Measurements from ENCODE around the gene PARP8.
"Not testable (repeated sequence)": the region's sequence is repeated elsewhere in the genome, so short reads cannot be mapped to it uniquely, and the experiment has no call there.

The PARP8 gene

DNA sequence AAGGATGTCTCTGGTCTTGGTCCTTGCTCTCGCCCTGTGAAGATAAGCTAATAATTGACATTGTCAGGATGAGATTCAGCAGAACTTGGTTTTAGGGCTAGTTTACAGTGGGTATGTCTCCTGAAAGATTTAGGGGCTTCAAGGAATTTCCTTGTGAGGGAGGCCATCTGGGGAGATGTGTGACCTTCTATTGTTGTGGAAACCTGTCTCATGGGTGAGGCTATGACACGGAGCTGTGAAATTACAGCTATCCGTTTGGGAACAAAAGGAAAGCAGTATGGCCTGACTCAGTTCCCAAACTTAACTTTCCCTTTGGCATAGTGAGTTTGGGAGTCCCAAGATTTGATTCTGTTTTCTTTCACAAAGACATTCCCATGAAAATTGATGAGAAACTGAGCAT is 142.0 kb downstream of the PARP8 start:
- H3K4me3 ChIP-seq (ENCODE audit: low read length) = no peak overlapping the region
- TF ChIP-seq ZNF274 (IDR thresholded peaks at IDR 0.05; ENCODE audit: low read depth, low read length) = no peak

DNA sequence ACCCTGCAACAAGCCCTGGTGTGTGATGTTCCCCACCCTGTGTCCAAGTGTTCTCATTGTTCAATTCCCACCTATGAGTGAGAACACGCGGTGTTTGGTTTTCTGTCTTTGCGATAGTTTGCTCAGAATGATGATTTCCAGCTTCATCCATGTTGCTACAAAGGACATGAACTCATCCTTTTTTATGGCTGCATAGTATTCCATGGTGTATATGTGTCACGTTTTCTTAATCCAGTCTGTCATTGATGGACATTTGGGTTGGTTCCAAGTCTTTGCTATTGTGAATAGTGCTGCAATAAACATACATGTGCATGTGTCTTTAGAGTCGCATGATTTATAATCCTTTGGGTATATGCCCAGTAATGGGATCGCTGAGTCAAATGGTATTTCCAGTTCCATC is 145.3 kb downstream of the PARP8 start:
- not testable (repeated sequence) for H3K4me3 ChIP-seq (ENCODE audit: low read length)

DNA sequence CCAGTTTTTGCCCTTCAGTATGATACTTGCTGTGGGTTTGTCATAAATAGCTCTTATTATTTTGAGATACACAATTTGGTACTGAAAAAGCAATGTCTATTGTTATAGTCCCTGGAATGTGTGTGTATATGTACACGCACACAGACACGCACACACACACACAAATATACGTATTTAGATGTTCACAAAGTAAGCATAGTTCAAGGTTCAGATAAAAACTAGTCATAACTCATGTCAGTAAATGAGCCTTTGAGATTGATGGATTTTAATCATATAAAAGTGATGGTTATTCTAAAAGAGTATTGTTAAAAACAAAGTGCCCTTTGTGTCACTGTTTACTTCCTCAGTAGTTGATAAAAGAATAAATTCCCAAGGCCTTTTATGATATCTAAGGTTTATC is 147.3 kb downstream of the PARP8 start:
- H3K4me3 ChIP-seq (ENCODE audit: low read length) = no peak overlapping the region
- TF ChIP-seq ZNF274 (IDR thresholded peaks at IDR 0.05; ENCODE audit: low read depth, low read length) = no peak

DNA sequence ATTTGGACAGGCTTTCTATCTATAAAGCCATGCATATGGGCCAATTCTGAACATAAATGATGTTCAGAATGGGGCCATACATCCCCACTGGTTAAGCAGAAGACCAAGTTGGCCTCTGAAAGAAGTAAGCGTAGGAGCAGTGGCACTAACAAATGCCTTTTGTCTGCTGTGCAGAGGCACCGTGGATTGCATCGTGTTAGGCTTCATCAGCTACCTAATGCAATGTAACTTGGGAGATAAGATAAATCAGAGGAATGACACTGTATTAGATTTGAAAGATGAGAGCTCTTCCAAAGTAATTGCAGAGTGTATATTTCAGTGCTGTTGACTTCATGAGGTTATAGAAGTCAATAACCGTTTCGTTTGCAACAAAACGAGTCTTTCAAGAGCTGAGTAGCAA is 148.1 kb downstream of the PARP8 start:
- no peak overlapping the region for H3K4me3 ChIP-seq (ENCODE audit: low read length)
- no peak for TF ChIP-seq ZNF274 (IDR thresholded peaks at IDR 0.05; ENCODE audit: low read depth, low read length)

DNA sequence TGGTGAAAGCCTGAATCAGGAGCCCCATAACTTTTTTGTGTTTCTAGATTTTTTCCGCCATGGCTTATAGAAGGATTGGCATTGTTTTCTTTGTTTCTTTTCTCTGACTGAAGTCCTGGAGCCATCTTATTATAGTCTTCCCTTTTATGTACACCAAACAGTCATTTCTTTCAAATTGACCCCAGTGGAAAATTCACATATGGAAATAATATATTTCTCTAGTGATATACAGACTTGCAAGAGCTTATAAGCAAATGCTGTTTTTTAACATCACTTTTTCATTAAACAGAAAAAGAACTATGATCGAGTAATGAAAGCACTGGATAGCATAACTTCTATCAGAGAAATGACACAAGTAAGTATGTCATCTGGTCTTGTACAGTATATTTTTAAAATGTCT is 155.6 kb downstream of the PARP8 start:
- no peak overlapping the region for H3K4me3 ChIP-seq (ENCODE audit: low read length)
- no peak for TF ChIP-seq ZNF274 (IDR thresholded peaks at IDR 0.05; ENCODE audit: low read depth, low read length)

DNA sequence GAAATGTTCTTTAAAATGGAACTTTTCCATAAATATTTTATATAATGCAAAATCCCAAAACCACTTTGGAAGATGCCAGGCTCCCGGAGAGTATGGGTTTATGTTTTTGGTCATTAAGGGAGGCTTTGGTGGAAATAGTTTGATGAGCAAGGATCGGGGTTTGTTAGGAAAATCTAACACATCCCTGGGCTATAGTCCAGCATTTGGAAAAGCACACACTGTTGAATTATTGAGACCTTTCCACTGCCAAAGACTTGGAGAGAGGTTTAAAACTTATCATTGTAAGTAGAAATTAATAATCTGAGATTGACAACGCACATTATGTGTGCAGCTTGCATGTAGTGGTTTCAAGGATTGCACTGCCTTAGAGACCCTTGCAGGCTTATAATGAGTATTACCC is 156.3 kb downstream of the PARP8 start:
- no peak overlapping the region for H3K4me3 ChIP-seq (ENCODE audit: low read length)
- TF ChIP-seq ZNF274 (IDR thresholded peaks at IDR 0.05; ENCODE audit: low read depth, low read length) = no peak

DNA sequence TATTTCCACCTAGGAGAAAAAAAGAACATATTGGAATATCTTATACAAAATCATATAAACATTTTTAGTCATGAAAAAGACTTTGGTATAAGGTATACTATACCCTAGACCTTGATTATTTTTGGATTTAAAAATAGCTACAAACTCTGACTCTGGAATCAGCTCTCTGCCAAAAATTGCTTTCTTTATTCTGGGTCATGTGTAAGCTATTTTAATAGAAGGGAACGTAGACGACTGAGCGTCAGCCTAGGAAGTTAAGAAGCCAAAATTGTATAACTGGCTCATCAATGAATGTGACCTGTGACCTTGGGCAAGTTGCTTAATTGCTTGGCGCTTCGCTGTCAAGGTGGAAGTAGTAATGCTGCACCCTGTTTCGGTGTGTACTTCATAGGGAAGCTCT is 157.1 kb downstream of the PARP8 start:
- TF ChIP-seq ZNF274 (IDR thresholded peaks at IDR 0.05; ENCODE audit: low read depth, low read length) = no peak
- no peak overlapping the region for H3K4me3 ChIP-seq (ENCODE audit: low read length)

DNA sequence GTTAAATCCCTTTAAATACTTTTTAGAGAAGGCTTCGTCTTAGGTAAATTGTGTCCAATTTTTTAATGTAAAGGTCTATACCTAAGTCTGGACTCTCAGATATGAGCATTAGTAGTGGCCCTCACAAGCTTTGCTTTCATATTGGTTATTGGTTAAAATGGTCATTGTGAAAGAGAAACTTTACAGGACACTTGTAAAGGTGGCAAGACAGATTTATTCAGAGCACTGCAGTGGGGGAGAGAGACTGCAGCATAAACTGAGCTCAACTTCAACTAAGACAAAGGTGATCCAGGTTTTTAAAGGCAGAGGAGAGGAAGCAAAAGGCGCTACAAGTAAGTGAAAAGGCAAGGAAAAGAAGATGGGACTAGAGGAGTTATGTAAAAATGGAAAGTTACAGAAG is 157.7 kb downstream of the PARP8 start:
- TF ChIP-seq ZNF274 (IDR thresholded peaks at IDR 0.05; ENCODE audit: low read depth, low read length) = no peak
- H3K4me3 ChIP-seq (ENCODE audit: low read length) = no peak overlapping the region

DNA sequence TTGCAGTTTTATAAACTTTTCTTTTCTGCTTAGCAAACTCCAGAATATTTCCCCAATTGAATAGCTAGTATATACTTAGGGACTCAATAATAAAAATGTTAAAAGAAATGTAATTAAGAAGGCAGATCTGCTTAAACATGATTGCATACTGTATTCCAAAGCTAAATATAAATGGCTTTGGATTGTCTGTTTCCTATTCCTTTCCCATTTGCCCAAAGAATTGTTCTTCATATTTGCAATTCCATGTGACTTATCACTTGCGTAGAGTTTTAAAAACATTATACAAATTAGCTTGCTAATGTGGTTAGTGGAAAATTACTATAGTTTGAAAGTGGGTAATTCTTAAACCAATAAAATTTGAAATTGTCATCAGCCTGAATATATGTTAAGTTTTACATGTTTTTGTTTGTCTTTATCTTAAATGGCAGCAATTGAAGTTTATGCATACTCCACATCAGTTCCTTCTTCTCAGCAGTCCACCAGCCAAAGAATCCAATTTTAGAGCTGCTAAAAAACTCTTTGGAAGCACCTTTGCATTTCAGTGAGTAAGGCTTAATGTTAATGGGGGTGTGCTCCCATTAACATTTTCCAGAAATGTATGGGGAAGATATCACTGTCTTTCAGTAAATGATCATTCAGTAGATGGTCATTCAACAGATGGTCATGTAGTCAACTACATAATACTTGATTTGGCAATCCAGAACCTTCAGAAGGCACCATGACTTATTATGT is 161.2 kb downstream of the PARP8 start:
- no peak for TF ChIP-seq ZNF274 (IDR thresholded peaks at IDR 0.05; ENCODE audit: low read depth, low read length)
- no peak overlapping the region for H3K4me3 ChIP-seq (ENCODE audit: low read length)

DNA sequence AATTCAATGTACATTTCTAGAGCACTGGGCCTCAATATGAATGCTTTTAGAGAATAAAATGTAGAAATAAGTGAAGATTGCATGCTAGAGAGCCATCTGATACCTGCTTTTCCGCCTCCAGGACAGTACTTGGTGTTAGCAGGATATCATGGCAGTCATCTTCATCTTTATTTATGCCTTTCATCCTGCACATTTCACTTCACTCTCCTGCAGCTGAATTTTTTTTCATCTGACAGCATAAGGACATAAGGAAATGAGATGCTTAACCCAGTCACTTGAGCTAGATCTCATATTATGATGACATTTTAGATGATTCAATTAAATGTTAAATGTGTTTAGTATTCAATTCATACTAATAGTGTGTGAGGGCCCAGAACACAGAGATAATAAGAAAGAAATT is 162.6 kb downstream of the PARP8 start:
- TF ChIP-seq ZNF274 (IDR thresholded peaks at IDR 0.05; ENCODE audit: low read depth, low read length) = no peak
- H3K4me3 ChIP-seq (ENCODE audit: low read length) = no peak overlapping the region

DNA sequence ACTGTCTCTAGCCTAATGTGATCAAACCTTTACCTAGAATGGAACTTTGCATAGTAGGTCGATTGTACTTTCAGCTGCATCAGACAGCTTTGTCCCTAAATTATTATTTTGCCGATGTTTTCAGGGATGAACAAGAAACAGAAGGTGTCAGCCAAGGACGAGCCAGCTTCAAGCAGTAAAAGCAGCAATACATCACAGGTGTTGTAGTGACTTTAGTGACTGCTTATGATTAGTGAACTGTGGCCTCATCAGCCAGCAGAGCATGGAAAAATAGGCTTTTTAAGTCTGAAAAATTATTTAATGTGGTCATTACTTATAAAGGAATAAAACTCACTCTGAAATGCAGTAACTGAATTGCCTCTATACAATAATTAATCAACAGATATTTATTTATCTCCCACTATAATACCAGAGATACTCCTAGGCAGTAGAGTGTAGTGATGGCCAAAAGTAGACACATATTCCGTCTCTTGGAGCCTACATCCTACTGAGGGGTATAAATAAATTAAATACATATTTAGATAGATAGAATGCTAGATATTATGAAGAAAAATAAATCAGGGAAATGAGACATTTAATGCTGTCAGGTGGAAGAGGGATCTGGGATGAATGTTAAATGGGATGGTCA is 166.3 kb downstream of the PARP8 start:
- no peak for TF ChIP-seq ZNF274 (IDR thresholded peaks at IDR 0.05; ENCODE audit: low read depth, low read length)
- H3K4me3 ChIP-seq (ENCODE audit: low read length) = no peak overlapping the region

DNA sequence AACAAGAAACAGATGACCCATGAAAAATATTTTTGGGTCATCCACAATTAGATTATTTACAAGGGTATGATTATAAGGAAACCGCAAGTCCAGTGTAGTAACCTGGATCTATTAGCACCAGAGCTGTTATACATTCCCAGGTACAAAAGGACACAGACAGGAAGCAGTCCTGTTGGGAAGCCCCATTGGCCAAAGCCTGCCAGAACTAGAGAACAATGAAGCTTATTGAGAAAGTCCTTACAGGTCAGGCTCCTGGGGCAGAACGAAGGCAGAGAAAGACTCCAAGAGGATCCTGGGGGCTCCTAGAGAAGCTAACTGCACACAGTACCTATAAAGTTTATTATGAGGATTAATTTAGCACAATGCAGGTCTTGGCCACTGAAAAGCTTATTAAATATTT is 169.9 kb downstream of the PARP8 start:
- no peak overlapping the region for H3K4me3 ChIP-seq (ENCODE audit: low read length)
- TF ChIP-seq ZNF274 (IDR thresholded peaks at IDR 0.05; ENCODE audit: low read depth, low read length) = no peak

DNA sequence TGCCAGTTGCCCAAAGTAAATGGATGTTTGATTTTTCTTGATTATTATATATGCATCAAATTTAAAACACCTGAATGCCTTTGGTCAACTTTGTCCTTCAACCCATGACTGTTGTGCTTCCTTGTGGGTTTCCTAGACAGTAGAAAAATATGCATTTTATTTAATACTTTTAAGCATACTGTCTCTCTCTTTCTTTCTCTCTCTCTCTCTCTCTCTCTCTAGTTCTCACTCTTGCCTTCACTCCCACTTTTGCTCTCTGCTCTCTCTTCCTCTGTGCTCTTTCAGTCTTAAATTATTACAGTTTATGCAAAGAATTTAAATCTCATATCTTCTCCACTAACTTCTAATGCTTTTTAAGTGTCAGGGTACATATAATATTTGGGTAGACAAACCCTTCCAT is 173.0 kb downstream of the PARP8 start:
- no peak overlapping the region for H3K4me3 ChIP-seq (ENCODE audit: low read length)
- TF ChIP-seq ZNF274 (IDR thresholded peaks at IDR 0.05; ENCODE audit: low read depth, low read length) = no peak

DNA sequence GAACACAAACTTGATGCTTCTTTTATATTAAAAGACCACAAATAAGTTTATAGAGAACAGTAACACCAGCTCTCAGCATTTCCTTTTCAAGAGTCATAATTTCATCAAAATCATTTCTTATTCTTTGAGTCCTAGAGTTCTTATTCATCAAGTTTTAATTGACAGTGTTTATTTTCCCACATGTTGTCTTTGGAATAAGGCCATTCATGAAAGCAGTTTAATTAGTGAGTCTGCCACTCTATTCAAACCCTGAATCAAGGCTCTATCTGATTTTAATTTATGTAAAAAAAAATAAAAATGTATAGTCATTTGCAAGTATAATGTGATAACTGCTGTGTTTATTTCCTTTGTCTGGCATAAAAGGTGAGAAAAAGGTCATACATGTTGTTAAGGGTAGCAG is 176.7 kb downstream of the PARP8 start:
- no peak for TF ChIP-seq ZNF274 (IDR thresholded peaks at IDR 0.05; ENCODE audit: low read depth, low read length)
- H3K4me3 ChIP-seq (ENCODE audit: low read length) = no peak overlapping the region

DNA sequence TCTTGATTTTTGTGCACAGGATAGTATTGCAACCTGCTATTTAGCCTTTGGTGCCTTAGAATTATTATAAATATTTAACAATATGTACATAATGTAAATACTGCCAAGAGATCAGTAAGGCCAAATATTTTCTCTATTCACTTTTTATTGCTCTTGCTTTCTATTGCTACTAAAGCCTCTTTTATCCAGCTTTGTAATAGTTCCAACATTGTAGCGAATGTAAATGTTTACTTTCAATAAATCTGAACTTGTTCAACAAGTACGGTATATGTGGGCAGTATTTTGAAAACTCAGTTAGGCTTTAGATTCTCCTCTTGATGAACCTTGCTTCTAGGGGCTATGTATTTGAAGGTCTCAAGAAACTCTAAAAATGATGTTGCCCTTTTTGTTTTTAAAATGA is 179.8 kb downstream of the PARP8 start:
- no peak for TF ChIP-seq ZNF274 (IDR thresholded peaks at IDR 0.05; ENCODE audit: low read depth, low read length)
- no peak overlapping the region for H3K4me3 ChIP-seq (ENCODE audit: low read length)

DNA sequence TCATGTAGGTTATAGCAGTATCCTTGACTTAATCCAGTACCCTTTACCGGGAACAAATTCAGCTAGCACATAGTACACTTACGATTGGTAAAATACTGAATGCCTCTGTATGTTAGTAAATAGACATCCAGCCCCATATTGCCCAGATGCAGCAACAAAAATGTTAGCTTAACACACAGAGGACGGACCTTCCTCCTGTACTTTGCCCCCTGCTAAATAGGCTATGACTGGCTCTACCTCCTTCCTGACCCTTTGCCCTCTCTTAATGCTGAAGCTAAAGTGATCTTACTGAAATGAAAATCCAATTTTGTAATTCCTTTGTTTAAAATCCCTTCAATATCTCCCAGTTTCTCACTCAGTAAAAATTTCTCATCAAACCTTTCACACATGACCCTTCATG is 183.1 kb downstream of the PARP8 start:
- TF ChIP-seq ZNF274 (IDR thresholded peaks at IDR 0.05; ENCODE audit: low read depth, low read length) = no peak
- no peak overlapping the region for H3K4me3 ChIP-seq (ENCODE audit: low read length)
